MM.1S (cell line): ENCODE results near the gene NQO2.
"Not testable (repeated sequence)": the region's sequence is repeated elsewhere in the genome, so short reads cannot be mapped to it uniquely, and the experiment has no call there.

ENCODE experiments used
- EZH2 ChIP-seq: fragments of 300-600 bp; sonication (generic); optimal IDR thresholded peaks from 2 replicates; pipeline ENCODE3; 2017; ENCODE audit warnings: low read depth, mild to moderate bottlenecking, antibody characterized with exemption, low read length, mixed read lengths
- EZH2phosphoT487 ChIP-seq: fragments of 300-600 bp; sonication (generic); IDR thresholded peaks from 2 replicates; pipeline ENCODE4 v1.6.1; 2018; ENCODE audit warnings: antibody characterized with exemption, low read length
- TF ChIP-seq, protein P1 (sequence below): fragments of 300-600 bp; sonication (generic); IDR thresholded peaks from 2 replicates; pipeline ENCODE4 v1.5.1; 2016; ENCODE audit warnings: antibody characterized with exemption, low read length, mixed read lengths

DNA sequence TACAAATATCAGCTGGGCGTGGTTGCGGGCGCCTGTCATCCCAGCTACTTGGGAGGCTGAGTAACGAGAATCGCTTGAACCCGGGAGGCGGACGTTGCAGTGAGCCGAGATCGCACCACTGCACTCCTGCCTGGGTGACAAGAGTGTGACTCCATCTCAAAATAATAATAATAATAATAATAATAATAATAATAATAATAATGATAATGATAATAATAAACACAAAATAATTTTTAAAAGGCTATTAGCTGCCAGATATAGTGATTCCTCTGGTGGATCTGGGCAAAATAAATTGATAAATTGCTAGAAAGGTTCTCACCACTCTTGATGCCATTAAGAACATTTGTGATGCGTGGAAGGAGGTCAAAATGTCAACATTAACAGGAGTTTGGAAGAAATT is 60.4 kb downstream of the NQO2 start:
- TF ChIP-seq, protein P1, sequence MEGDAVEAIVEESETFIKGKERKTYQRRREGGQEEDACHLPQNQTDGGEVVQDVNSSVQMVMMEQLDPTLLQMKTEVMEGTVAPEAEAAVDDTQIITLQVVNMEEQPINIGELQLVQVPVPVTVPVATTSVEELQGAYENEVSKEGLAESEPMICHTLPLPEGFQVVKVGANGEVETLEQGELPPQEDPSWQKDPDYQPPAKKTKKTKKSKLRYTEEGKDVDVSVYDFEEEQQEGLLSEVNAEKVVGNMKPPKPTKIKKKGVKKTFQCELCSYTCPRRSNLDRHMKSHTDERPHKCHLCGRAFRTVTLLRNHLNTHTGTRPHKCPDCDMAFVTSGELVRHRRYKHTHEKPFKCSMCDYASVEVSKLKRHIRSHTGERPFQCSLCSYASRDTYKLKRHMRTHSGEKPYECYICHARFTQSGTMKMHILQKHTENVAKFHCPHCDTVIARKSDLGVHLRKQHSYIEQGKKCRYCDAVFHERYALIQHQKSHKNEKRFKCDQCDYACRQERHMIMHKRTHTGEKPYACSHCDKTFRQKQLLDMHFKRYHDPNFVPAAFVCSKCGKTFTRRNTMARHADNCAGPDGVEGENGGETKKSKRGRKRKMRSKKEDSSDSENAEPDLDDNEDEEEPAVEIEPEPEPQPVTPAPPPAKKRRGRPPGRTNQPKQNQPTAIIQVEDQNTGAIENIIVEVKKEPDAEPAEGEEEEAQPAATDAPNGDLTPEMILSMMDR: not testable (repeated sequence)
- TF ChIP-seq EZH2phosphoT487, EZH2: not testable (repeated sequence)
